K562 (cell line): ENCODE results near the gene UBE2G2.

ENCODE experiments used
- GATAD2B ChIP-seq: fragments of 450-650 bp; IDR thresholded peaks from 2 replicates; pipeline ENCODE4 v1.6.1; 2017; ENCODE audit warnings: mild to moderate bottlenecking, borderline replicate concordance
- MAX ChIP-seq: sonication (generic); formaldehyde crosslinking; IDR thresholded peaks from 2 replicates; pipeline ENCODE4 v1.9.0; 2022; ENCODE audit warnings: mild to moderate bottlenecking, missing genetic modification reagents
- WHSC1 ChIP-seq: IDR thresholded peaks from one replicate; pipeline ENCODE4 v1.6.1; 2012; ENCODE audit warnings: low read length, control low read depth, inconsistent platforms

- TF ChIP-seq GATAD2B (no peak), WHSC1 (no peak), MAX (CRISPR knock-in tag) (no peak; the same call in 1 of the 2 replicates)
Measured at GRCh38 chr21:44802396-44803153, 955 bp upstream of the UBE2G2 start.
